Liver (tissue), 9 donors: ENCODE results near the gene RABGGTA. TPM values are rescaled to one million over a fixed set of nuclear protein-coding genes. Genes with fewer than 3 reads are reported as not detected.
"Not testable (repeated sequence)": the region's sequence is repeated elsewhere in the genome, so short reads cannot be mapped to it uniquely, and the experiment has no call there.

Source experiments
- DNase-seq: peaks from one replicate; pipeline ENCODE4 v3.0.0-alpha.2; 2017; ENCODE audit warnings: low spot score
- H3K27ac ChIP-seq, 2 donors: one replicate each; pipeline ENCODE4 v1.7.0; 2013; ENCODE audit warnings: inconsistent platforms in 2 of 2, low read length in 2 of 2, control low read depth in 1 of 2, low read depth in 1 of 2, mild to moderate bottlenecking in 1 of 2
- H3K27me3 ChIP-seq, 4 donors: one replicate each; pipeline versions ENCODE4 v1.6.1 to v1.7.0; 2013; ENCODE audit warnings: low read length in 3 of 4, inconsistent platforms in 1 of 4, mild to moderate bottlenecking in 1 of 4, moderate library complexity in 1 of 4; ENCODE audit not compliant: control insufficient read depth in 4 of 4, insufficient read depth in 4 of 4
- H3K36me3 ChIP-seq, 4 donors: one replicate each; pipeline versions ENCODE4 v1.6.1 to v1.7.0; 2013; ENCODE audit warnings: low read length in 3 of 4, mild to moderate bottlenecking in 3 of 4, low read depth in 1 of 4, moderate library complexity in 1 of 4; ENCODE audit not compliant: control insufficient read depth in 4 of 4, insufficient read depth in 3 of 4
- H3K4me1 ChIP-seq, 4 donors: one replicate each; pipeline versions ENCODE4 v1.6.1 to v1.7.0; 2013; ENCODE audit warnings: low read length in 3 of 4, mild to moderate bottlenecking in 3 of 4, moderate library complexity in 1 of 4; ENCODE audit not compliant: control insufficient read depth in 4 of 4, insufficient read depth in 4 of 4
- H3K4me3 ChIP-seq, 3 donors: one replicate each; pipeline versions ENCODE4 v1.6.1 to v1.7.0; 2013; ENCODE audit warnings: low read length in 3 of 3, control low read depth in 1 of 3, low read depth in 1 of 3, mild to moderate bottlenecking in 1 of 3
- H3K9ac ChIP-seq, 2 donors: one replicate each; pipeline ENCODE4 v1.7.0; 2013; ENCODE audit warnings: low read length in 2 of 2, mild to moderate bottlenecking in 2 of 2, moderate library complexity in 2 of 2, control low read depth in 1 of 2, low read depth in 1 of 2
- H3K9me3 ChIP-seq, 4 donors: one replicate each; pipeline versions ENCODE4 v1.6.1 to v1.7.0; 2013; ENCODE audit warnings: low read length in 3 of 4; ENCODE audit not compliant: control insufficient read depth in 4 of 4
- EGR1 ChIP-seq, 2 donors: IDR thresholded peaks; 2 replicates each; pipeline ENCODE4 v1.6.1; 2016 to 2018; ENCODE audit warnings: antibody characterized with exemption in 2 of 2, low read depth in 2 of 2
- FOXA2 ChIP-seq: IDR thresholded peaks from 2 replicates; pipeline ENCODE4 v1.6.1; 2016; ENCODE audit warnings: antibody characterized with exemption
- GABPA ChIP-seq, 2 donors: IDR thresholded peaks in 1 of 2; conservative IDR thresholded peaks in 1 of 2; 2 replicates each; pipeline ENCODE4 v1.6.1; 2016; ENCODE audit warnings: antibody characterized with exemption in 2 of 2, mild to moderate bottlenecking in 1 of 2, moderate library complexity in 1 of 2
- HNF4G ChIP-seq: IDR thresholded peaks from 2 replicates; pipeline ENCODE4 v1.6.1; 2016; ENCODE audit warnings: antibody characterized with exemption
- JUND ChIP-seq, 2 donors: IDR thresholded peaks; 2 replicates each; pipeline ENCODE4 v1.6.1; 2016; ENCODE audit warnings: antibody characterized with exemption in 2 of 2
- NR2F2 ChIP-seq: IDR thresholded peaks from 2 replicates; pipeline ENCODE4 v1.6.1; 2016; ENCODE audit warnings: antibody characterized with exemption
- RAD21 ChIP-seq, 2 donors: IDR thresholded peaks; 2 replicates each; pipeline ENCODE4 v1.6.1; 2016; ENCODE audit warnings: antibody characterized with exemption in 2 of 2, mild to moderate bottlenecking in 2 of 2
- RXRA ChIP-seq, 2 donors: IDR thresholded peaks; 2 replicates each; pipeline ENCODE4 v1.6.1; 2017 to 2018; ENCODE audit warnings: antibody characterized with exemption in 2 of 2, mild to moderate bottlenecking in 1 of 2
- SP1 ChIP-seq: IDR thresholded peaks from 2 replicates; pipeline ENCODE4 v1.6.1; 2018; ENCODE audit warnings: antibody characterized with exemption, mild to moderate bottlenecking
- TAF1 ChIP-seq: conservative IDR thresholded peaks from 2 replicates; pipeline ENCODE4 v1.6.1; 2016; ENCODE audit warnings: antibody characterized with exemption, mild to moderate bottlenecking
- YY1 ChIP-seq: IDR thresholded peaks from 2 replicates; pipeline ENCODE4 v1.6.1; 2016; ENCODE audit warnings: antibody characterized with exemption, mild to moderate bottlenecking
- WGBS: extraction: QIAGEN DNeasy Blood & Tissue Kit; methylation state at CpG from one replicate; pipeline ENCODE4 v1.1.7; 2013; 5-methylcytosine and 5-hydroxymethylcytosine counted together
- polyA plus RNA-seq, 2 donors: library from polyadenylated mRNA; stranded (reverse) in 1 of 2; unstranded in 1 of 2; fragments of 200-250 nt in 1 of 2; fragments of >200 nt in 1 of 2; fragmentation: Nextera tagmentation in 1 of 2; extraction: Ambion mirVana in 1 of 2; gene quantifications; one replicate each; pipeline versions ENCODE4 v1.2.1 to v1.2.3, GENCODE V29; 2013 to 2015
- total RNA-seq, 2 donors: library from RNA; depleted of rRNA; stranded (reverse); fragments of >200 nt; gene quantifications; one replicate each; pipeline ENCODE4 v1.2.3, GENCODE V29; 2014
- TF ChIP-seq, protein P1 (sequence below): IDR thresholded peaks from 2 replicates; pipeline ENCODE4 v1.6.1; 2016; ENCODE audit warnings: antibody characterized with exemption, mild to moderate bottlenecking
- TF ChIP-seq, protein P2 (sequence below): IDR thresholded peaks from 2 replicates; pipeline ENCODE4 v1.6.1; 2016; ENCODE audit warnings: antibody characterized with exemption
- TF ChIP-seq, protein P3 (sequence below): IDR thresholded peaks from 2 replicates; pipeline ENCODE4 v1.6.1; 2016; ENCODE audit warnings: antibody characterized with exemption
- TF ChIP-seq, protein P4 (sequence below): IDR thresholded peaks from 2 replicates; pipeline ENCODE4 v1.6.1; 2016; ENCODE audit warnings: antibody characterized with exemption
- TF ChIP-seq, protein P5 (sequence below): fragments of 150-350 bp; IDR thresholded peaks from 2 replicates; pipeline ENCODE4 v1.5.1; 2017; ENCODE audit warnings: improper control_type of control experiment, low read depth, low read length; ENCODE audit not compliant: missing input control
- donor health status: healthy.
- donor health status: healthy.
- donor health status: healthy.
- donor health status: healthy.
- donor health status: healthy.

Gene RABGGTA
- total and polyA plus RNA-seq, 4 donors: 7.5 to 19.7 (median 13.2) TPM

DNA sequence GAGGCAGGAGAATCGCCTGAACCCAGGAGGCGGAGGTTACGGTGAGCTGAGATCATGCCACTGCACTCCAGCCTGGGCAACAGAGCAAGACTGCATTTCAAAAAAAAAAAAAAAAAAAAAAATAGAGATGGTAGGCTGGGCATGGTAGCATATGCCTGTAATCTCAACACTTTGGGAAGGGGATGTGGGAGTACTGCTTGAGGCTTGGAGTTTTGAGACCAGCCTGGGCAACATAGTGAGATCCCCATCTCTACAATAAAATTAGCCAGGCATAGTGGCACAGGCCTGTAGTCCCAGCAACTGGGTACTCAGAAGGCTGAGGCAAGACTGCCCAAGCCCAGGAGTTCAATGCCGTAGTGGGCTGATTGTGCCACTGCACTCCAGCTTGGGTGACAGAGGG lies 48.4 kb downstream of the RABGGTA start:
- not testable (repeated sequence) for H3K27ac ChIP-seq, DNase-seq, H3K4me3 ChIP-seq, H3K9ac ChIP-seq, H3K9me3 ChIP-seq, H3K27me3 ChIP-seq, H3K4me1 ChIP-seq, H3K36me3 ChIP-seq
- 99% methylated on average over 4 of the region's 4 CpGs for WGBS

DNA sequence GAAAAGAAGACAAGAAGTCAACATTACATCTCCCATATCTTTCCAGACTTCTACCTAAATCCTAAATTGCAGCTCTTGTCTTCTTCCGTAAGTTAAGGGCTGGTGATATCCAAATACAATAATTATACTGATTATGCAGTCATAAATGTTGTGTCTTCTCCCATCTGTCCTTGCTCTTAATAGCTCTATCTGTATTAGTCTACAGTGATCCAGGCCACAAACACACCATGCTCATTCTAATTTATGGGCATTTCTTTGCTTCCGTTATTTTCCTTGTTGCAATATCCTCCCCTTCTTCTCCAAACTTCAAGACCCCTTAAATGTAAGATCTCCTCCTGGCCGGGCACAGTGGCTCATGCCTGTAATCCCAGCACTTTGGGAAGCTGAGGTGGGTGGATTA lies 51.9 kb downstream of the RABGGTA start:
- 63% methylated on average over 3 of the region's 3 CpGs for WGBS
- peaks cover 0 to 5% (median under 1%) of the 10 kb centered on the region in 4 donors for H3K36me3 ChIP-seq
- H3K27me3 ChIP-seq: no peaks in the 10 kb centered on the region
- peaks cover 0 to 12% (median 6%) of the 10 kb centered on the region in 4 donors for H3K4me1 ChIP-seq
- TF ChIP-seq RAD21 (IDR thresholded peaks at IDR 0.05): no peak
- TF ChIP-seq, protein P1, sequence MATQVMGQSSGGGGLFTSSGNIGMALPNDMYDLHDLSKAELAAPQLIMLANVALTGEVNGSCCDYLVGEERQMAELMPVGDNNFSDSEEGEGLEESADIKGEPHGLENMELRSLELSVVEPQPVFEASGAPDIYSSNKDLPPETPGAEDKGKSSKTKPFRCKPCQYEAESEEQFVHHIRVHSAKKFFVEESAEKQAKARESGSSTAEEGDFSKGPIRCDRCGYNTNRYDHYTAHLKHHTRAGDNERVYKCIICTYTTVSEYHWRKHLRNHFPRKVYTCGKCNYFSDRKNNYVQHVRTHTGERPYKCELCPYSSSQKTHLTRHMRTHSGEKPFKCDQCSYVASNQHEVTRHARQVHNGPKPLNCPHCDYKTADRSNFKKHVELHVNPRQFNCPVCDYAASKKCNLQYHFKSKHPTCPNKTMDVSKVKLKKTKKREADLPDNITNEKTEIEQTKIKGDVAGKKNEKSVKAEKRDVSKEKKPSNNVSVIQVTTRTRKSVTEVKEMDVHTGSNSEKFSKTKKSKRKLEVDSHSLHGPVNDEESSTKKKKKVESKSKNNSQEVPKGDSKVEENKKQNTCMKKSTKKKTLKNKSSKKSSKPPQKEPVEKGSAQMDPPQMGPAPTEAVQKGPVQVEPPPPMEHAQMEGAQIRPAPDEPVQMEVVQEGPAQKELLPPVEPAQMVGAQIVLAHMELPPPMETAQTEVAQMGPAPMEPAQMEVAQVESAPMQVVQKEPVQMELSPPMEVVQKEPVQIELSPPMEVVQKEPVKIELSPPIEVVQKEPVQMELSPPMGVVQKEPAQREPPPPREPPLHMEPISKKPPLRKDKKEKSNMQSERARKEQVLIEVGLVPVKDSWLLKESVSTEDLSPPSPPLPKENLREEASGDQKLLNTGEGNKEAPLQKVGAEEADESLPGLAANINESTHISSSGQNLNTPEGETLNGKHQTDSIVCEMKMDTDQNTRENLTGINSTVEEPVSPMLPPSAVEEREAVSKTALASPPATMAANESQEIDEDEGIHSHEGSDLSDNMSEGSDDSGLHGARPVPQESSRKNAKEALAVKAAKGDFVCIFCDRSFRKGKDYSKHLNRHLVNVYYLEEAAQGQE: no peak
- no peak for TF ChIP-seq NR2F2
- TF ChIP-seq, protein P2, sequence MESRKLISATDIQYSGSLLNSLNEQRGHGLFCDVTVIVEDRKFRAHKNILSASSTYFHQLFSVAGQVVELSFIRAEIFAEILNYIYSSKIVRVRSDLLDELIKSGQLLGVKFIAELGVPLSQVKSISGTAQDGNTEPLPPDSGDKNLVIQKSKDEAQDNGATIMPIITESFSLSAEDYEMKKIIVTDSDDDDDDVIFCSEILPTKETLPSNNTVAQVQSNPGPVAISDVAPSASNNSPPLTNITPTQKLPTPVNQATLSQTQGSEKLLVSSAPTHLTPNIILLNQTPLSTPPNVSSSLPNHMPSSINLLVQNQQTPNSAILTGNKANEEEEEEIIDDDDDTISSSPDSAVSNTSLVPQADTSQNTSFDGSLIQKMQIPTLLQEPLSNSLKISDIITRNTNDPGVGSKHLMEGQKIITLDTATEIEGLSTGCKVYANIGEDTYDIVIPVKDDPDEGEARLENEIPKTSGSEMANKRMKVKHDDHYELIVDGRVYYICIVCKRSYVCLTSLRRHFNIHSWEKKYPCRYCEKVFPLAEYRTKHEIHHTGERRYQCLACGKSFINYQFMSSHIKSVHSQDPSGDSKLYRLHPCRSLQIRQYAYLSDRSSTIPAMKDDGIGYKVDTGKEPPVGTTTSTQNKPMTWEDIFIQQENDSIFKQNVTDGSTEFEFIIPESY: no peak
- H3K9ac ChIP-seq: no peak overlapping the region
- no peak overlapping the region for H3K27ac ChIP-seq
- no peak for DNase-seq
- no peak overlapping the region for H3K4me3 ChIP-seq
- no peaks in the 10 kb centered on the region for H3K9me3 ChIP-seq

DNA sequence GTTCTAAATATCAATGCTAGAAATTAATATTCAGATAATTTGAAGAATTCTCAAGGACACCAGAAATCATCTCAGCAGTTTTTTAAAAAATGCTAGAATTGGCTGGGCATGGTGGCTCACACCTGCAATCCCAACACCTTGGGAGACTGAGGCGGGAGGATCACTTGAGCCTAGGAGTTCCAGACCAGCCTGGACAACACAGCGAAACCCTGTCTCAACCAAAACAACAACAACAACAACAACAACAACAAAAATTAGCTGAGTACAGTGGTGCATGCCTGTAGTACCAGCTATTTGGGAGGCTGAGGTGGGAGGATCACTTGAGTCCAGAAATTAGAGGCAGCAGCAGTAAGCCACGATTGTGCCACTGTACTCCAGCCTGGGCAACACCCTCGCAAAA lies 52.3 kb downstream of the RABGGTA start:
- H3K27ac ChIP-seq: no peak overlapping the region
- peaks cover 0 to 5% (median under 1%) of the 10 kb centered on the region in 4 donors for H3K36me3 ChIP-seq
- H3K9me3 ChIP-seq: no peaks in the 10 kb centered on the region
- H3K4me3 ChIP-seq: no peak overlapping the region
- H3K27me3 ChIP-seq: no peaks in the 10 kb centered on the region
- 94% methylated on average over 4 of the region's 4 CpGs for WGBS
- peaks cover 0 to 14% (median 6%) of the 10 kb centered on the region in 4 donors for H3K4me1 ChIP-seq
- H3K9ac ChIP-seq: no peak overlapping the region
- TF ChIP-seq HNF4G: no peak
- TF ChIP-seq, protein P3, sequence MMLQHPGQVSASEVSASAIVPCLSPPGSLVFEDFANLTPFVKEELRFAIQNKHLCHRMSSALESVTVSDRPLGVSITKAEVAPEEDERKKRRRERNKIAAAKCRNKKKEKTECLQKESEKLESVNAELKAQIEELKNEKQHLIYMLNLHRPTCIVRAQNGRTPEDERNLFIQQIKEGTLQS: no peak
- TF ChIP-seq TAF1: no peak
- TF ChIP-seq, protein P2: no peak
- no peak for TF ChIP-seq EGR1 (IDR thresholded peaks at IDR 0.05; ENCODE audit: low read depth in 2 of 2)
- TF ChIP-seq GABPA (IDR thresholded peaks at IDR 0.05 in 1 of 2, conservative IDR thresholded peaks at IDR 0.05 in 1 of 2): no peak
- TF ChIP-seq, protein P4, sequence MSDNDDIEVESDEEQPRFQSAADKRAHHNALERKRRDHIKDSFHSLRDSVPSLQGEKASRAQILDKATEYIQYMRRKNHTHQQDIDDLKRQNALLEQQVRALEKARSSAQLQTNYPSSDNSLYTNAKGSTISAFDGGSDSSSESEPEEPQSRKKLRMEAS: no peak
- TF ChIP-seq, protein P5, sequence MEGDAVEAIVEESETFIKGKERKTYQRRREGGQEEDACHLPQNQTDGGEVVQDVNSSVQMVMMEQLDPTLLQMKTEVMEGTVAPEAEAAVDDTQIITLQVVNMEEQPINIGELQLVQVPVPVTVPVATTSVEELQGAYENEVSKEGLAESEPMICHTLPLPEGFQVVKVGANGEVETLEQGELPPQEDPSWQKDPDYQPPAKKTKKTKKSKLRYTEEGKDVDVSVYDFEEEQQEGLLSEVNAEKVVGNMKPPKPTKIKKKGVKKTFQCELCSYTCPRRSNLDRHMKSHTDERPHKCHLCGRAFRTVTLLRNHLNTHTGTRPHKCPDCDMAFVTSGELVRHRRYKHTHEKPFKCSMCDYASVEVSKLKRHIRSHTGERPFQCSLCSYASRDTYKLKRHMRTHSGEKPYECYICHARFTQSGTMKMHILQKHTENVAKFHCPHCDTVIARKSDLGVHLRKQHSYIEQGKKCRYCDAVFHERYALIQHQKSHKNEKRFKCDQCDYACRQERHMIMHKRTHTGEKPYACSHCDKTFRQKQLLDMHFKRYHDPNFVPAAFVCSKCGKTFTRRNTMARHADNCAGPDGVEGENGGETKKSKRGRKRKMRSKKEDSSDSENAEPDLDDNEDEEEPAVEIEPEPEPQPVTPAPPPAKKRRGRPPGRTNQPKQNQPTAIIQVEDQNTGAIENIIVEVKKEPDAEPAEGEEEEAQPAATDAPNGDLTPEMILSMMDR: no peak
- no peak for TF ChIP-seq FOXA2
- TF ChIP-seq RXRA (IDR thresholded peaks at IDR 0.05): no peak
- no peak for TF ChIP-seq JUND (IDR thresholded peaks at IDR 0.05)
- TF ChIP-seq SP1: no peak
- TF ChIP-seq YY1: no peak
- no peak for TF ChIP-seq RAD21 (IDR thresholded peaks at IDR 0.05)
- DNase-seq: no peak

DNA sequence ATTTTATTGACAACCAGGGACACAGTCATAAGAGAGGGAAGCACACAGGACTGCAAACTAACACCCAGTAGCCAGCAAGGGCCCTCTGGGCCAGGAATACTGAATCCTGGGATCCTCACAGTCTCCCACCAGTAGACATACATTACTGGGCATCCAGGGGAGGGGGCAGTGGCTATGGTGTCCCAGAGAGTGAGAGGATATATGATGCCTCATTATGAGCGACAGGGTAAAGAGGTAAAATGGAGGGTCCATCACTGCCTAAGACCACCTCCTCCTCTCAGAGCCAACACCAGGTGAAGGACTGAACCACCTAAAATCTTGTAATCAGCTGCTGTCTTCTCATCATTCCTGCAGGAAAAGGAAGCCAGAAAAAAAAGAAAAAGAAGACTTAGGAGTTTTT lies 54.5 kb downstream of the RABGGTA start:
- H3K4me1 ChIP-seq: peaks cover 0 to 23% (median 8%) of the 10 kb centered on the region in 4 donors
- 93% methylated on average over 1 of the region's 1 CpG for WGBS
- not testable (repeated sequence) for H3K27me3 ChIP-seq, H3K9ac ChIP-seq, H3K27ac ChIP-seq, H3K4me3 ChIP-seq, DNase-seq, H3K9me3 ChIP-seq, H3K36me3 ChIP-seq
